Esophagus muscularis mucosa (tissue), 4 donors: ENCODE data around the gene PARVB.

Experiments
- CTCF ChIP-seq, 3 experiments: fragments of 200-600 bp in 2 of 3; fragments of 450-650 bp in 1 of 3; sonication (generic) in 2 of 3; IDR thresholded peaks; one replicate each; pipeline ENCODE4 v1.5.1; 2017 to 2019; ENCODE audit warnings: antibody characterized with exemption in 3 of 3, mild to moderate bottlenecking in 2 of 3, moderate library complexity in 1 of 3
- EP300 ChIP-seq: sonication (generic); formaldehyde crosslinking; IDR thresholded peaks from one replicate; pipeline ENCODE4 v1.6.1; 2017; ENCODE audit warnings: antibody characterized with exemption
- POLR2A ChIP-seq: fragments of 450-650 bp; IDR thresholded peaks from one replicate; pipeline ENCODE4 v1.6.1; 2017; ENCODE audit warnings: antibody characterized with exemption, moderate library complexity, mild to moderate bottlenecking, low read depth
- POLR2AphosphoS5 ChIP-seq, 2 donors: sonication (generic); formaldehyde crosslinking; IDR thresholded peaks; one replicate each; pipeline ENCODE4 v1.6.1; 2017; ENCODE audit warnings: antibody characterized with exemption in 2 of 2

GRCh38 chr22:44000123-44000522 is 24.0 kb upstream of the PARVB start:
- TF ChIP-seq POLR2A (no peak), CTCF (IDR thresholded peaks at IDR 0.05) (no peak), POLR2AphosphoS5 (IDR thresholded peaks at IDR 0.05) (no peak), EP300 (no peak)
